Measurements from ENCODE around the gene CLEC4G.

The CLEC4G gene

GRCh38 chr19:7697721-7698287 is 34.1 kb downstream of the CLEC4G start:
- DNase-seq (ENCODE audit: low read depth in 2 of 2), result no peak

- no peak for DNase-seq (ENCODE audit: low read depth in 2 of 2)
Measured at GRCh38 chr19:7694499-7694898, 37.4 kb downstream of the CLEC4G start.

- DNase-seq (ENCODE audit: low read depth in 2 of 2), result no peak
Measured at GRCh38 chr19:7692417-7693088, 39.4 kb downstream of the CLEC4G start.

- no peak for DNase-seq (ENCODE audit: low read depth in 2 of 2)
Measured at GRCh38 chr19:7691497-7691896, 40.4 kb downstream of the CLEC4G start.

- no peak for DNase-seq (ENCODE audit: low read depth in 2 of 2)
Measured at GRCh38 chr19:7690779-7691258, 41.1 kb downstream of the CLEC4G start.

- no peak for DNase-seq (ENCODE audit: low read depth in 2 of 2)
Measured at GRCh38 chr19:7689165-7689564, 42.7 kb downstream of the CLEC4G start.

GRCh38 chr19:7687177-7687576 is 44.7 kb downstream of the CLEC4G start:
- DNase-seq (ENCODE audit: low read depth in 2 of 2), result no peak

GRCh38 chr19:7685546-7686445 is 46.1 kb downstream of the CLEC4G start:
- DNase-seq (ENCODE audit: low read depth in 2 of 2), result no peak

GRCh38 chr19:7682175-7682855 is 49.6 kb downstream of the CLEC4G start:
- no peak for DNase-seq (ENCODE audit: low read depth in 2 of 2)

GRCh38 chr19:7681340-7682174 is 50.4 kb downstream of the CLEC4G start:
- peak; percentile 57 to 71 for DNase-seq (ENCODE audit: low read depth in 2 of 2)

- DNase-seq (ENCODE audit: low read depth in 2 of 2), result peak; percentile 70 to 78
Measured at GRCh38 chr19:7680606-7681339, 51.1 kb downstream of the CLEC4G start, which contains the start of gene TRAPPC5. Gene TRAPPC5, plus strand, starts transcription at chr19:7680833. Its CDS starts 1,421 bp downstream, at chr19:7682254.

- no peak for DNase-seq (ENCODE audit: low read depth in 2 of 2)
Measured at GRCh38 chr19:7679771-7680605, 51.9 kb downstream of the CLEC4G start.

GRCh38 chr19:7678971-7679751 is 52.7 kb downstream of the CLEC4G start:
- peak; percentile 31 to 49 for DNase-seq (ENCODE audit: low read depth in 2 of 2)

Data from stimulated activated CD4-positive, alpha-beta T cell treated with anti-CD3 and anti-CD28 coated beads, Interleukin-1b, Interleukin-23, amount 100 ng/mL, for 1 hour (primary cell).